AG20443 (cell line): Measurements from ENCODE around the gene CPNE7.
A peak's percentile ranks its signal among the peaks of the same experiment; 100 is the strongest.
"Not testable (repeated sequence)": the region's sequence is repeated elsewhere in the genome, so short reads cannot be mapped to it uniquely, and the experiment has no call there.

ENCODE experiments used
- DNase-seq: peaks from one replicate; pipeline ENCODE4 v3.0.0; 2012; ENCODE audit warnings: low spot score, mixed read lengths

CPNE7 gene

DNA sequence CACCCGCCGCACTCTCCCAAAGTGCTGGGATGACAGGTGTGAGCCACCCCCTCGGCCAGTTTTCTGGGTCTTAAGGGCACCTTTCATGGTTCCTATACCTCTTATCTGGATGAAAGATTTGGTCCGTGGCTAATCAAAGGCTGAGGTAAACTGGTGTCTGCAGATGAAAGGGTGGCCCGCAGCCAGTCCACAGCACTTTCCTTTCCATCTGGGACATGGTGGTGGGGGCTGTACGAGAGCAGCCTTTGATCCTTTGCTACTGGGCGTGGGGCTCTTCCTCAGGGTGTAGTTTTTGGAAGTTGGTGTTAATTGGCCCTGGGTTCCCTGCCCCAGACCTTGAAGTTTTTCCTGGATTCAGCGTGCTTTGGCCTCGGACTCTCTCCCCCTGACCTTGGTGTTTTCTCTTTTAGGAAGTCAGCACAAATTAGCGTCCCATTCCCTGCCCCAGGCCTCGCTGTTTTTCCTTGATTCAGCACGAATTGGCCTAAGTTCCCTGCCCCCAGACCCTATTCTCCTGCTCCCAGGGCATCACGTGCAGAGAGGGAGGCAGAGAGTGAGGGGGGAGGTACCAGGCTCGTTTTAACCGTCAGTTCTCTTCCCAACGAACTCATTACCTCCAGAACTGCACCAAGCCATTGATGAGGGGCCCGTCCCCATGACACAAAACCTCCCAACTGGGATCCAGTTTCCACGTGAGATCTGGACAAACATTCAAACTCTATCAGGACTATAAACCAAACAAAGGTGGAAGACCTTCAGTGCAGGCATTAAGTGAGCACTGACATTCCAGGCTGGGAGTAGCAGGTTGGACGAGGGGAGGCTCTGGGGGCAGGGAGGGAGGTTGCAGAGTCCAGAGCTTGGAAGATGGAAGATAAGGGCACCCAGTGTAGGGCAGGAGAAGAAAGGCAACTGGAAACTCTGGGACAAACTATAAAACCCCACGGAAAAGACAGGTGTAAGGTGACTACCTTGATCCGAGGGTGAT is 49.5 kb downstream of the CPNE7 start:
- DNase-seq, result no peak

GRCh38 chr16:89629827-89630610 is 54.5 kb downstream of the CPNE7 start:
- DNase-seq, result no peak

GRCh38 chr16:89633064-89633631 is 57.6 kb downstream of the CPNE7 start:
- DNase-seq, result peak; percentile 90

- DNase-seq, result not testable (repeated sequence)
Observed at GRCh38 chr16:89634463-89635385, 59.2 kb downstream of the CPNE7 start.

- no peak for DNase-seq
Observed at GRCh38 chr16:89636663-89637062, 61.1 kb downstream of the CPNE7 start.

DNA sequence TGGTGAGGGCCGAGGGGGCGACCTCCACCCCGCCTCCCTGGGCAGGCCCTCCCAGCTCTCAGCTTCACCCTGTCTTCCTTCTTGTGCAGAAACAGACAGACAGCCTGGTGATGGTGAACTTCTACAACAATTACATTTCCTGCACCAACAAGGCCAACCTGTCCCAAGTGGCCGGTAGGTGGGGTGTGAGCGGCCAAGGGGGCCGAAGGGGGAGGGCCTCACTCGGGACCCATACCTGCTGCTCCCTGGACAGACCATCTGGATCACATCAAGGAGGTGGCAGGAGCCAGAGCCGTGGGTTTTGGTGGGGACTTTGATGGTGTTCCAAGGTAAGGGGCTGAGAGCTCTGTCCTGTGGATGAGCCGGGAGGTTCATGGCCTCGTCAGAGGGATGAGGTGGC is 61.8 kb downstream of the CPNE7 start:
- no peak for DNase-seq

DNA sequence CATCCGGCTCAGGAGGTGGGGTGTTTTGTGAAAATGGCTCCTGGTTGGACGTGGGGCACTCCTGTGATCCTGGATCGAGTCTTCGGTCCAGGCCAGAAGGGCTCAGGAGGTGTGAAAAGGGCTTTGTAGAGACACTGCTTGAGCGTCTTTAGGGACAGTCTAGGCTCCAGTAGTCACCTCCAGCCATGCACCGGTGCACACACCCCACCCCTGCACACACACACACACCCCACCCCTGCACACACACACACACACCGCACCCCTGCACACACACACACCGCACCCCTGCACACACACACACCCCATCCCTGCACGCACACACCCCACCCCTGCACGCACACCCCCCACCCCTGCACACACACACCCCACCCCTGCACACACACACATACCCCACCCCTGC is 62.9 kb downstream of the CPNE7 start:
- no peak for DNase-seq

DNA sequence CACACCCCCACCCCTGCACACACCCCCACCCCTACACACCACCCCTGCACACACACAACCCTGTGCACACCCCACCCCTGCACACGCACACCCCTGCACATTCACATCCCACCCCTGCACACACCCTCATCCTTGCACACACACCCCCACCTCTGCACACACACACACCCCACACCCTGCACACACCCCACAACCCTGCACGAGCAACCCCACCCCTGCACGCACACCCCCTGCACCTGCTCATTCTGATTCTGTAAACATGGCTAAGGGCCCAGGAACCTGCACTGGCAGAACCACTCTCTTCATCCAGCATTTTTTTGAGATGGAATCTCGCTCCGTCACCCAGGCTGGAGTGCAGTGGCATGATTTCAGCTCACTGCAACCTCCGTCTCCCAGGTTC is 63.8 kb downstream of the CPNE7 start:
- no peak for DNase-seq

DNA sequence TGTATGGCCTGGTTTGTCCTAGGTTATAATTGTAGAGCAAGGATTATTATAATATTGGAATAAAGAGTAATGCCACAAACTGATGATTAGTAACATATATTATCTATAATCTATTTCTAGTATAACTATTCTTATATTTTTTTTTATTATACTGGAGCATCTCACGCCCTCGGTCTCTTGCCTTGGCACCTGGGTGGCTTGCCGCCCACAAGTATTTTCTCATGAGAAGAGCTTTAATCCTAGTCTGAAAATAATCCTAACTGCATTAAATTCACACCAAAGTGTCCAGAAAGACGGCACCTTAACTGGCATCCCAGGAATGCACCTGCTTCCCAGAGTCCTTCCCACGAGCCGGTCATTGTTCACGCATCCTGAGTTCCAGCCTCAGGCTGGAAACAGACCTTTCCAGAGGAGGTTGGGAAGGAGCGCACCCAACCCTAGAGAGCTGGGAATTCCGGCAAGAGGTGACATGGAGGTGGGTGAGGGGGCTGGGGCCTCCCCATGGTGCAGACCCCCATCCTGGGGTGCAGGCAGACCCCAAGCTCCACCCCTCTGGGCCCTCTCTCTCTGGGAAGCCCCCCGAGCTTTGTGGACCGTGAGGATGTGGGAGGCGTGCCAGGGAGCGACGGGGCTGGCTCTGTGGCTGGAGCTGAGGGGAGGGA is 66.0 kb downstream of the CPNE7 start:
- DNase-seq, result no peak

- DNase-seq, result no peak
Observed at GRCh38 chr16:89642574-89642973, 67.0 kb downstream of the CPNE7 start.

- DNase-seq, result no peak
Observed at GRCh38 chr16:89643769-89644300, 68.3 kb downstream of the CPNE7 start.

- no peak for DNase-seq
Observed at GRCh38 chr16:89645122-89645521, 69.6 kb downstream of the CPNE7 start.

GRCh38 chr16:89646270-89646669 is 70.7 kb downstream of the CPNE7 start:
- no peak for DNase-seq
